Fibroblast of lung (primary cell): ENCODE measurements around the gene MYBBP1A. TPM values are rescaled to one million over a fixed set of nuclear protein-coding genes. Genes with fewer than 3 reads are reported as not detected.

Source experiments
- DNase-seq, 2 donors: peaks; one replicate each; pipeline versions ENCODE4 v3.0.0 to v3.0.0-alpha.2; 2010; ENCODE audit warnings: low read depth in 2 of 2
- H2AFZ ChIP-seq: 2 replicates; pipeline ENCODE4 v1.5.1; 2012; ENCODE audit warnings: low read length, control low read depth, inconsistent platforms
- H3K27ac ChIP-seq: 2 replicates; pipeline ENCODE4 v1.5.1; 2011; ENCODE audit warnings: low read length, control low read depth; ENCODE audit not compliant: insufficient read depth
- H3K27me3 ChIP-seq: 2 replicates; pipeline ENCODE4 v1.5.1; 2011; ENCODE audit warnings: mild to moderate bottlenecking, low read length; ENCODE audit not compliant: control insufficient read depth, insufficient read depth
- H3K36me3 ChIP-seq: 2 replicates; pipeline ENCODE4 v1.5.1; 2011; ENCODE audit warnings: low read length; ENCODE audit not compliant: control insufficient read depth, insufficient read depth
- H3K4me1 ChIP-seq: 2 replicates; pipeline ENCODE4 v1.5.1; 2011; ENCODE audit warnings: low read length; ENCODE audit not compliant: control insufficient read depth, insufficient read depth; ENCODE audit errors: extremely low read depth
- H3K4me2 ChIP-seq: 2 replicates; pipeline ENCODE4 v1.5.1; 2011; ENCODE audit warnings: low read length, control low read depth; ENCODE audit not compliant: insufficient read depth; ENCODE audit errors: extremely low read depth
- H3K4me3 ChIP-seq, 4 experiments: fragments of 200-600 bp in 1 of 4; sonication (generic) in 1 of 4; replicated peaks in 1 of 4; 2 replicates each; pipeline ENCODE4 v1.5.1; 2011 to 2016; ENCODE audit warnings: low read length in 4 of 4, low read depth in 3 of 4, mild to moderate bottlenecking in 3 of 4, control low read depth in 2 of 4, inconsistent platforms in 1 of 4, mixed read lengths in 1 of 4; ENCODE audit not compliant: insufficient read depth in 1 of 4; ENCODE audit errors: control extremely low read depth in 1 of 4
- H3K79me2 ChIP-seq: 2 replicates; pipeline ENCODE4 v1.5.1; 2012; ENCODE audit warnings: mild to moderate bottlenecking, low read length, inconsistent platforms; ENCODE audit not compliant: control insufficient read depth, insufficient read depth
- H3K9ac ChIP-seq: 2 replicates; pipeline ENCODE4 v1.5.1; 2011; ENCODE audit warnings: mild to moderate bottlenecking, low read length, control low read depth; ENCODE audit not compliant: insufficient read depth
- H3K9me3 ChIP-seq: 2 replicates; pipeline ENCODE4 v1.5.1; 2012; ENCODE audit warnings: low read depth, low read length; ENCODE audit not compliant: control insufficient read depth, insufficient read depth
- H4K20me1 ChIP-seq: 2 replicates; pipeline ENCODE4 v1.5.1; 2011; ENCODE audit warnings: low read length; ENCODE audit not compliant: control insufficient read depth, insufficient read depth; ENCODE audit errors: extremely low read depth
- EZH2 ChIP-seq: IDR thresholded peaks from 2 replicates; pipeline ENCODE4 v1.5.1; 2012; ENCODE audit warnings: low read length, control low read depth, mild to moderate bottlenecking; ENCODE audit errors: missing control alignments
- polyA plus RNA-seq, 2 donors: library from polyadenylated mRNA; depleted of rRNA in 1 of 2; stranded (reverse) in 1 of 2; unstranded in 1 of 2; fragments of >200 nt; gene quantifications; 2 replicates each; pipeline ENCODE4 v1.2.1, GENCODE V29; 2011 to 2012; ENCODE audit warnings: missing spikeins in 1 of 2
- total RNA-seq: library from RNA; depleted of rRNA; stranded (reverse); fragments of >200 nt; gene quantifications from 2 replicates; pipeline ENCODE4 v1.2.1, GENCODE V29; 2014
- TF ChIP-seq, protein P1 (sequence below), 2 donors: IDR thresholded peaks in 1 of 2; conservative IDR thresholded peaks in 1 of 2; 1 replicate in 1 of 2; 2 replicates in 1 of 2; pipeline ENCODE4 v1.5.1; 2011 to 2012; ENCODE audit warnings: low read length in 2 of 2, control low read depth in 1 of 2, inconsistent platforms in 1 of 2, low read depth in 1 of 2, mild to moderate bottlenecking in 1 of 2

The MYBBP1A gene
- total and polyA plus RNA-seq, 2 donors (not counting 1 experiment from before 2014, with no cell fraction given): 14.1 to 28.6 TPM

DNA sequence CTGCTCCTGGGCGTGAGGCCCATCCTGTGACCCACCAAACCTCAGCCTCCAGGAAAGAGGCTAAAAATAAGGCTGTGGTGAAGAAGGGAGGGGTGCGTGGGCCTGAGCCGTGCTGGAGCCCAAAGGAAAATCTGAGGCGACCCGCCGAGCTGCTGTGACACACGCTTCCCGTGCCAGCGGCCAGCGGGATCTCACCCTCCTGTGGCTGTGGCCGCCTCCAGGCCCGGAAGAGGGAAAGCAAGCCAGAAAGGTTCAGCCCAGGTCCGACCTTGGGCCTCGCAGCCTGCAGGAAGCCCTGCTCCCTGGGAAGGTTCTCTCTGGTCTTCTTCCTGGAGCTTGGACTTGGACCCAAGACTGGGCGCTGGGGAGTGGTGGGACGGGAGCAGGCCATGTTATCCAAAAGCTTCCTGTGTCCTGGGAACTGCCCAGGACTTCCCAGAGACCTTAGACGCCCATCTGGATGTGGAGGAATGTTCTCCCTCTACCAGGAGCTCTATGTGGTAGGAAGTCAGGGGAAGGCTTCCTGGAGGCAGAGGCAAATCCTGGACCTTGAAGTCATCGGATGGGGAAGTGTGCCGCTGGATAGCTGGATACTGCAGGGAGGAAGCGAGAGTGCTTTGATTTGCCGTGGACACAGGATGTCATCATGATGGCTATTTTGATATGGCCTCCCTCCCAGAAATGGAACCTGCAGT is 45.1 kb downstream of the MYBBP1A start:
- no peak overlapping the region for H3K4me2 ChIP-seq
- no peak for DNase-seq
- H3K27ac ChIP-seq: no peak overlapping the region
- no peaks in the 10 kb centered on the region for H3K4me1 ChIP-seq
- TF ChIP-seq, protein P1, sequence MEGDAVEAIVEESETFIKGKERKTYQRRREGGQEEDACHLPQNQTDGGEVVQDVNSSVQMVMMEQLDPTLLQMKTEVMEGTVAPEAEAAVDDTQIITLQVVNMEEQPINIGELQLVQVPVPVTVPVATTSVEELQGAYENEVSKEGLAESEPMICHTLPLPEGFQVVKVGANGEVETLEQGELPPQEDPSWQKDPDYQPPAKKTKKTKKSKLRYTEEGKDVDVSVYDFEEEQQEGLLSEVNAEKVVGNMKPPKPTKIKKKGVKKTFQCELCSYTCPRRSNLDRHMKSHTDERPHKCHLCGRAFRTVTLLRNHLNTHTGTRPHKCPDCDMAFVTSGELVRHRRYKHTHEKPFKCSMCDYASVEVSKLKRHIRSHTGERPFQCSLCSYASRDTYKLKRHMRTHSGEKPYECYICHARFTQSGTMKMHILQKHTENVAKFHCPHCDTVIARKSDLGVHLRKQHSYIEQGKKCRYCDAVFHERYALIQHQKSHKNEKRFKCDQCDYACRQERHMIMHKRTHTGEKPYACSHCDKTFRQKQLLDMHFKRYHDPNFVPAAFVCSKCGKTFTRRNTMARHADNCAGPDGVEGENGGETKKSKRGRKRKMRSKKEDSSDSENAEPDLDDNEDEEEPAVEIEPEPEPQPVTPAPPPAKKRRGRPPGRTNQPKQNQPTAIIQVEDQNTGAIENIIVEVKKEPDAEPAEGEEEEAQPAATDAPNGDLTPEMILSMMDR (conservative IDR thresholded peaks at IDR 0.05 in 1 of 2, IDR thresholded peaks at IDR 0.05 in 1 of 2; ENCODE audit: low read depth in 1 of 2, low read length in 2 of 2): no peak
- no peak for TF ChIP-seq EZH2
- H3K9me3 ChIP-seq: no peaks in the 10 kb centered on the region
- H4K20me1 ChIP-seq: no peaks in the 10 kb centered on the region
- H3K9ac ChIP-seq: no peak overlapping the region
- no peak overlapping the region for H3K4me3 ChIP-seq
- no peaks in the 10 kb centered on the region for H3K36me3 ChIP-seq
- no peak overlapping the region for H2AFZ ChIP-seq
- H3K27me3 ChIP-seq: no peaks in the 10 kb centered on the region
- no peaks in the 10 kb centered on the region for H3K79me2 ChIP-seq

DNA sequence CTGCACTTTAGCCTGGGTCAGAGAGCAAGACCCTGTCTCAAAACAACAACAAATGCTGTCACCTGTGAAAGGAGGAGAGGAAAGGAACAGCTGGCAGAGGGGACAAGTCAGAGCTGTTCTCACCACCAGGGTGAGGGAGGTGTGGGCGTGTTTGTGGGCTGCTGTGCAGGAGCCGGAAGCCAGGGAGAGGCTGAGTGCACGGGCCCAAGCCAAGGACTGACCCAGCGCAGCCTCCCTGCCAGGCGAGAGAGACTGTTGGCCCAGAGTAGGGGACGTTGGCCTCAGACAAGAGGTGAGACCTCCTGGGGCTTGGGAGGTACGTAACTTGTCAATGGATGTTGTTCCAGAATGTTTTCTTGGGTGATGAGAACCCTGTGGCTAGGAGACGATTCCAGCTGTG is 45.8 kb downstream of the MYBBP1A start:
- TF ChIP-seq, protein P1 (conservative IDR thresholded peaks at IDR 0.05 in 1 of 2, IDR thresholded peaks at IDR 0.05 in 1 of 2; ENCODE audit: low read depth in 1 of 2, low read length in 2 of 2): no peak
- no peak for TF ChIP-seq EZH2
- H3K9ac ChIP-seq: no peak overlapping the region
- no peaks in the 10 kb centered on the region for H3K9me3 ChIP-seq

DNA sequence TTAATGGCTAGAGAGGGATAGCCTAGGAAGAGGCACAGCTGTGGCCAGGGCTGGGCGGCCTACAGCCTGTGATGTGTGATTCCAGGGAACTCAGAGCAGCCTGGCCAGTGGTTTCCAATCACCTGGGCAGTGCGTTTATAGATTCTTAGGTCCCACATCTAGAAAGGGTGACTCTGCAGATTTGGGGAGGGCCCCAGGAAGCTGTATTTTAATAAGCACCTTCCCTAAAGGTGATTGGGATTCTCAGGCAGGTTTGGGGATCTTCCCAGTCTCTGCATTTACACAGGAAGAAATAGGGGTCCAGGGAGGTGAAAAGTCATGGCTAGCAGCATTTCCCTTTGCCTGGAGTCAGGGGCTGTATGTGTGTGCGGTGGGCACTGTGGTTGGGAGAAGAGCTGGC is 47.0 kb downstream of the MYBBP1A start:
- Histone ChIP-seq H4K20me1 (no peaks in the 10 kb centered on the region), H3K9ac (no peak overlapping the region), H3K27ac (no peak overlapping the region), H3K4me3 (no peak overlapping the region), H2AFZ (no peak overlapping the region), H3K79me2 (no peaks in the 10 kb centered on the region), H3K4me1 (no peaks in the 10 kb centered on the region), H3K9me3 (no peaks in the 10 kb centered on the region), H3K4me2 (no peak overlapping the region), H3K27me3 (no peaks in the 10 kb centered on the region), H3K36me3 (no peaks in the 10 kb centered on the region)
- DNase-seq: no peak
- TF ChIP-seq EZH2: no peak
- TF ChIP-seq, protein P1 (conservative IDR thresholded peaks at IDR 0.05 in 1 of 2, IDR thresholded peaks at IDR 0.05 in 1 of 2; ENCODE audit: low read depth in 1 of 2, low read length in 2 of 2): no peak

More for the DNA sequence above, 45.8 kb downstream of the MYBBP1A start:
- H3K79me2 ChIP-seq: no peaks in the 10 kb centered on the region
- H3K4me1 ChIP-seq: no peaks in the 10 kb centered on the region
- no peak for DNase-seq
- no peak overlapping the region for H3K4me3 ChIP-seq
- H3K27ac ChIP-seq: no peak overlapping the region
- H3K4me2 ChIP-seq: no peak overlapping the region
- H4K20me1 ChIP-seq: no peaks in the 10 kb centered on the region
- H2AFZ ChIP-seq: no peak overlapping the region
- H3K27me3 ChIP-seq: no peaks in the 10 kb centered on the region
- no peaks in the 10 kb centered on the region for H3K36me3 ChIP-seq
